Measurements from ENCODE around the gene WDR33. TPM values are rescaled to one million over a fixed set of nuclear protein-coding genes. Genes with fewer than 3 reads are reported as not detected.
"Not testable (repeated sequence)": the region's sequence is repeated elsewhere in the genome, so short reads cannot be mapped to it uniquely, and the experiment has no call there.

Gene WDR33
- total RNA-seq, 1 donor from 2014 or later, result 54.7 TPM

DNA sequence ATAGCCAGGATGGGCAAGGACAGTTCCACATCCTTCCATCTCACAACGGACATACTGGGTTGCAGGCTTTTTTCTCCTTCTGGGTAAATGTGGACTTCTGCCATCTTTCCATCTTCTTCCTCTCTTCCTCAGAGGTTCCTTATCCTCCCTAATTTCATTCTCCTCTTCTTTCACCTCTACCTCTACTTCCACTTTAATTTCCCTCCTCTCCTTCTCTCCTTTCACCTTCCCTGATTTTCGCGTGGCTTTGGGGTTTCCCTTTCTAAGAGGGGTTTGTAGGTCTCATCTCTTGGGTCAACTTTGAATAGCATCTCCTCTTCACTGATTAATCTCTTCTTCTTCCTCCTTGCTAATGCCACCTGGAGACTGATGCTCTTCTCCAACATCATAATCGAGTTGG lies 29.9 kb upstream of the WDR33 start:
- TF ChIP-seq, protein P1, sequence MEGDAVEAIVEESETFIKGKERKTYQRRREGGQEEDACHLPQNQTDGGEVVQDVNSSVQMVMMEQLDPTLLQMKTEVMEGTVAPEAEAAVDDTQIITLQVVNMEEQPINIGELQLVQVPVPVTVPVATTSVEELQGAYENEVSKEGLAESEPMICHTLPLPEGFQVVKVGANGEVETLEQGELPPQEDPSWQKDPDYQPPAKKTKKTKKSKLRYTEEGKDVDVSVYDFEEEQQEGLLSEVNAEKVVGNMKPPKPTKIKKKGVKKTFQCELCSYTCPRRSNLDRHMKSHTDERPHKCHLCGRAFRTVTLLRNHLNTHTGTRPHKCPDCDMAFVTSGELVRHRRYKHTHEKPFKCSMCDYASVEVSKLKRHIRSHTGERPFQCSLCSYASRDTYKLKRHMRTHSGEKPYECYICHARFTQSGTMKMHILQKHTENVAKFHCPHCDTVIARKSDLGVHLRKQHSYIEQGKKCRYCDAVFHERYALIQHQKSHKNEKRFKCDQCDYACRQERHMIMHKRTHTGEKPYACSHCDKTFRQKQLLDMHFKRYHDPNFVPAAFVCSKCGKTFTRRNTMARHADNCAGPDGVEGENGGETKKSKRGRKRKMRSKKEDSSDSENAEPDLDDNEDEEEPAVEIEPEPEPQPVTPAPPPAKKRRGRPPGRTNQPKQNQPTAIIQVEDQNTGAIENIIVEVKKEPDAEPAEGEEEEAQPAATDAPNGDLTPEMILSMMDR (conservative IDR thresholded peaks at IDR 0.05), result no peak
- Mint-ChIP-seq H3K27ac (no peak overlapping the region), H3K9me3 (no peaks in the 10 kb centered on the region), H3K36me3 (peaks cover 7% of the 10 kb centered on the region), H3K4me3 (no peak overlapping the region), H3K27me3 (no peaks in the 10 kb centered on the region), H3K4me1 (ENCODE audit: unreplicated experiment) (no peaks in the 10 kb centered on the region)
- no peak for DNase-seq (ENCODE audit: extremely low spot score, unreplicated experiment)

DNA sequence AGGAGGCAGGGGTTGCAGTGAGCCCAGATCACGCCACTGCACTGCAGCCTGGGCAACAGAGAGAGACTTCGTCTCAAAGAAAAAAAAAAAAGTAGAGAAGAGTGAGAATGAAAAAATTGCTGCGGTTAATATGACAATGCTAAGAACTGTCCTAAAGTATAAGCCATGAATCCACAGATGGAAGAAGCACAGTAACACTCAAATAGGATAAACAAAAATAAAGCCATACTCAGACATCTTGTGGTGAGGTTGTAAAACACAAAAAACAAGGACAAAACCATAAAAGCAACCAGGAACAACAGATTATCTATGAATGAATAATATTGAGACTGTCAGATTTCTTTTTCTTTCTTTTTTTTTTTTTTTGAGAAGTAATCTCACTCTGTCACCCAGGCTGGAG lies 24.0 kb upstream of the WDR33 start:
- H3K4me1 Mint-ChIP-seq (ENCODE audit: unreplicated experiment), result no peaks in the 10 kb centered on the region
- no peak overlapping the region for H3K4me3 Mint-ChIP-seq
- no peak for DNase-seq (ENCODE audit: extremely low spot score, unreplicated experiment)
- no peaks in the 10 kb centered on the region for H3K9me3 Mint-ChIP-seq
- no peak overlapping the region for H3K27ac Mint-ChIP-seq
- TF ChIP-seq, protein P1 (conservative IDR thresholded peaks at IDR 0.05), result no peak
- no peaks in the 10 kb centered on the region for H3K27me3 Mint-ChIP-seq
- H3K36me3 Mint-ChIP-seq, result no peaks in the 10 kb centered on the region

DNA sequence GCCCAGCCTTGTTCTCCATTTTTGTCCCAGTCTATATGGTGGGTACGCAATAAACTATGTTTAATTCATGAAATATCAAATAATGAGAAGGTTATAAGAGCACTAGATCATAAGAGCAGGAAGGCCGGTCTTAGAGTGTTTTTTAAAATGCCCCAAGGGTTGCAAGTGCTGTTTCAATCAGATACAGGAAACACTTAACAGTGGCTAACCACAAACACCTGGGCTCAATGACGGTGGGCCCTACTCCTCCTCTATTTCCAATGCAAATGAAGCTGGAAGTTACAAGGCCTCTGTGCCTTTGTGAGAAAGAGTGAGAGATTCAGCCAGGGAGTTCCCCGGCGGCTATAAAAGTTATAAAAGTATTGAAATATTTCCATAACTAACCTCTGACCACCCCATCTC lies 18.9 kb upstream of the WDR33 start:
- H3K4me1 Mint-ChIP-seq (ENCODE audit: unreplicated experiment), result peaks cover 7% of the 10 kb centered on the region
- no peaks in the 10 kb centered on the region for H3K27me3 Mint-ChIP-seq
- TF ChIP-seq, protein P1 (conservative IDR thresholded peaks at IDR 0.05), result no peak
- DNase-seq (ENCODE audit: extremely low spot score, unreplicated experiment), result no peak
- no peaks in the 10 kb centered on the region for H3K36me3 Mint-ChIP-seq
- H3K9me3 Mint-ChIP-seq, result peaks cover 5% of the 10 kb centered on the region
- no peak overlapping the region for H3K4me3 Mint-ChIP-seq
- peak overlapping the region; percentile 48 for H3K27ac Mint-ChIP-seq

DNA sequence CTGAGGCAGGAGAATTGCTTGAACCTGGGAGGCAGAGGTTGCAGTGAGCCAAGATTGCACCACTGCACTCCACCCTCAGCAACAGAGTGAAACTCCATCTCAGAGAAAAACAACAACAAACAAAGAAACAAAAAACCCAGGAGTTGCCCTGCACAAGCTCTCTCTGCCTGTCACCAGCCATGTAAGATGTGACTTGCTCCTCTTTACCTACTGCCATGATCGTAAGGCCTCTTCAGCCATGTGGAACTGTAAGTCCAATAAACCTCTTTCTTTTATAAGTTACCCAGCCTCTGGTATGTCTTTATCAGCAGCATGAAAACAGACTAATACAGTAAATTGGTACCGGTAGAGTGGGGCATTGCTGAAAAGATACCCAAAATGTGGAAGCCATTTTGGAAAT lies 15.7 kb upstream of the WDR33 start:
- H3K36me3 Mint-ChIP-seq; DNase-seq (ENCODE audit: extremely low spot score, unreplicated experiment); H3K27me3 Mint-ChIP-seq; H3K4me3 Mint-ChIP-seq; H3K4me1 Mint-ChIP-seq (ENCODE audit: unreplicated experiment); H3K27ac Mint-ChIP-seq: not testable (repeated sequence)
- peaks cover 12% of the 10 kb centered on the region for H3K9me3 Mint-ChIP-seq

DNA sequence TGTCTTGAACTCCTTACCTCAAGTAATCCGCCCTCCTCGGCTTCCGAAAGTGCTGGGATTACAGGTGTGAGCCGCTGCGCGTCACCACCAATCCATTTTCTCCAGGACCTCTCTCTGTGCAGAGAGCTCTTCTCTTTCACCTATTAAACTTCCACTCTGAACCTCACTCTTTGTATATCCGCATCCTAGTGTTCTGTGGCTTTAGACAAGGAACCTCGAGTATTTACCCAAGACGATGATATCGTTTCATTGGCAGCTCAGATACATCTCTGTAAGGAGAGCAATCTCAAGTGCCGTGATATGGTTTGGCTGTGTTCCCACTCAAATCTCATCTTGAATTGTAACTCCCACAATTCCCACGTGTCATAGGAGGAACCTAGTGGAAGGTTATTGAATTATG lies 15.1 kb upstream of the WDR33 start:
- Mint-ChIP-seq H3K9me3 (peaks cover 12% of the 10 kb centered on the region), H3K27me3 (peaks cover 5% of the 10 kb centered on the region), H3K4me1 (ENCODE audit: unreplicated experiment) (peaks cover 7% of the 10 kb centered on the region), H3K27ac (no peak overlapping the region), H3K4me3 (no peak overlapping the region), H3K36me3 (no peaks in the 10 kb centered on the region)
- TF ChIP-seq, protein P1 (conservative IDR thresholded peaks at IDR 0.05), result no peak
- no peak for DNase-seq (ENCODE audit: extremely low spot score, unreplicated experiment)

DNA sequence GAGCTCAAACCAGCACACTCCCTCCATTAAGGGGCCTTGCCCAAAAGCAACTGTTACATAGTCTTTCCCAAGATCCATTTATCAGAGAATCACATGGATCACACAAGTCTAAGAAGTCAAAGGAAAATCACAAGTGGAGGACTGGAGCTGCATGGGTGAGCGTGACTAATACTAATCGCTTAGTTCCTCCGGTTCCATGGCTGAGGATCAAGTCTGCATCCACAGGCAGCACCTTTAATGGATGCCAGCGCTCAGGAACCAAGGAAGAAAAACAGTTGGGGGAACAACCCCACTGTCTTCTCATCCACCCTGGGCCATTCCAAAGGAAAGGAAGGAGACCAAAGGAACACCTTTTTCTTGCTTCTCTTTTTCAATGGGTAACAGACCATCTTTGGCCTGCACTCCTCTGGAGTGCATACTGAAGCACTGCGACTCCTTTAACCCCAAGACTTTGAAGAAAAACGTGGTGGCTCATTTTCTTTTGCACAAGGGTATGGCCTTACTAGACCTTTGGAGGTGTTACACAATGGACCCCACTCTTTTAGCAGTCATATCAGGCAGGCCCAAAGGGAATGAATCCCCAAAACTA lies 9.2 kb upstream of the WDR33 start:
- no peak overlapping the region for H3K4me3 Mint-ChIP-seq
- TF ChIP-seq, protein P1 (conservative IDR thresholded peaks at IDR 0.05), result no peak
- no peaks in the 10 kb centered on the region for H3K36me3 Mint-ChIP-seq
- DNase-seq (ENCODE audit: extremely low spot score, unreplicated experiment), result no peak
- peaks cover 13% of the 10 kb centered on the region for H3K9me3 Mint-ChIP-seq
- no peaks in the 10 kb centered on the region for H3K4me1 Mint-ChIP-seq (ENCODE audit: unreplicated experiment)
- H3K27ac Mint-ChIP-seq, result no peak overlapping the region
- peaks cover 21% of the 10 kb centered on the region for H3K27me3 Mint-ChIP-seq
